ENCODE measurements around the gene DUSP22. TPM values are rescaled to one million over a fixed set of nuclear protein-coding genes. Genes with fewer than 3 reads are reported as not detected.

DUSP22 gene
- total and polyA plus RNA-seq, 4 donors: 9.5 to 31.0 (median 20.1) TPM

GRCh38 chr6:309947-310346 is 17.7 kb downstream of the DUSP22 start (continued):
- TF ChIP-seq REST (IDR thresholded peaks at IDR 0.05) (no peak), SP1 (IDR thresholded peaks at IDR 0.05) (no peak)

GRCh38 chr6:310671-311070 is 18.4 kb downstream of the DUSP22 start:
- no peak for DNase-seq (ENCODE audit: low spot score)
- Histone ChIP-seq H3K36me3 (ENCODE audit: control insufficient read depth in 4 of 4, insufficient read depth in 3 of 4, low read depth in 1 of 4, low read length in 3 of 4) (peaks cover 0 to 4% (median 0%) of the 10 kb centered on the region in 4 donors), H3K4me1 (ENCODE audit: control insufficient read depth in 4 of 4, insufficient read depth in 4 of 4, low read length in 3 of 4) (peaks cover 0 to 3% (median 0%) of the 10 kb centered on the region in 4 donors), H3K9me3 (ENCODE audit: control insufficient read depth in 4 of 4, low read length in 3 of 4) (no peaks in the 10 kb centered on the region), H3K9ac (ENCODE audit: low read depth in 1 of 2, low read length in 2 of 2) (no peak overlapping the region), H3K27me3 (ENCODE audit: control insufficient read depth in 4 of 4, insufficient read depth in 4 of 4, low read length in 3 of 4) (no peaks in the 10 kb centered on the region), H3K27ac (ENCODE audit: low read depth in 1 of 2, low read length in 2 of 2) (no peak overlapping the region), H3K4me3 (ENCODE audit: low read depth in 1 of 3, low read length in 3 of 3) (no peak overlapping the region)
- no peak for TF ChIP-seq GABPA (IDR thresholded peaks at IDR 0.05 in 1 of 2, conservative IDR thresholded peaks at IDR 0.05 in 1 of 2)
- TF ChIP-seq REST (IDR thresholded peaks at IDR 0.05): no peak
- no peak for TF ChIP-seq HNF4G (IDR thresholded peaks at IDR 0.05)
- no peak for TF ChIP-seq ATF3 (IDR thresholded peaks at IDR 0.05)
- no peak for TF ChIP-seq FOXA1 (IDR thresholded peaks at IDR 0.05)
- no peak for TF ChIP-seq JUND (IDR thresholded peaks at IDR 0.05)
- TF ChIP-seq YY1 (IDR thresholded peaks at IDR 0.05): no peak
- WGBS: 70% methylated on average over 2 of the region's 2 CpGs

GRCh38 chr6:311679-312220 is 19.5 kb downstream of the DUSP22 start:
- no peaks in the 10 kb centered on the region for H3K27me3 ChIP-seq (ENCODE audit: control insufficient read depth in 4 of 4, insufficient read depth in 4 of 4, low read length in 3 of 4)
- H3K36me3 ChIP-seq (ENCODE audit: control insufficient read depth in 4 of 4, insufficient read depth in 3 of 4, low read depth in 1 of 4, low read length in 3 of 4): peaks cover 0 to 4% (median 0%) of the 10 kb centered on the region in 4 donors
- no peak overlapping the region for H3K27ac ChIP-seq (ENCODE audit: low read depth in 1 of 2, low read length in 2 of 2)
- WGBS: 83% methylated on average over 17 of the region's 17 CpGs
- TF ChIP-seq SP1 (IDR thresholded peaks at IDR 0.05): no peak
- TF ChIP-seq REST (IDR thresholded peaks at IDR 0.05): no peak
- TF ChIP-seq HNF4G (IDR thresholded peaks at IDR 0.05): no peak
- no peaks in the 10 kb centered on the region for H3K9me3 ChIP-seq (ENCODE audit: control insufficient read depth in 4 of 4, low read length in 3 of 4)
- no peak overlapping the region for H3K4me3 ChIP-seq (ENCODE audit: low read depth in 1 of 3, low read length in 3 of 3)
- H3K4me1 ChIP-seq (ENCODE audit: control insufficient read depth in 4 of 4, insufficient read depth in 4 of 4, low read length in 3 of 4): peaks cover 0 to 3% (median 0%) of the 10 kb centered on the region in 4 donors
- DNase-seq (ENCODE audit: low spot score): no peak
- no peak overlapping the region for H3K9ac ChIP-seq (ENCODE audit: low read depth in 1 of 2, low read length in 2 of 2)
